Left renal pelvis (tissue), 4 donors: ENCODE results near the gene SLC29A3. TPM values are rescaled to one million over a fixed set of nuclear protein-coding genes. Genes with fewer than 3 reads are reported as not detected.

Experiments used
- DNase-seq, 4 donors: peaks; one replicate each; pipeline ENCODE4 v3.0.0-alpha.2; 2013; ENCODE audit warnings: low read depth in 4 of 4, low spot score in 3 of 4
- polyA plus RNA-seq, 4 donors: library from polyadenylated mRNA; unstranded; fragments of 120-200 nt; gene quantifications; one replicate each; pipeline ENCODE4 v1.2.1, GENCODE V29; 2013; ENCODE audit not compliant: insufficient read length in 4 of 4

SLC29A3 gene
- polyA plus RNA-seq, 4 donors, result 8.2 to 9.9 (median 8.5) TPM

- DNase-seq, result no peak
Measured at GRCh38 chr10:71389768-71390460, 70.9 kb downstream of the SLC29A3 start.

- no peak for DNase-seq
Measured at GRCh38 chr10:71390461-71390835, 71.4 kb downstream of the SLC29A3 start.

- no peak for DNase-seq
Measured at GRCh38 chr10:71390921-71391690, 72.0 kb downstream of the SLC29A3 start.

- DNase-seq, result no peak
Measured at GRCh38 chr10:71391701-71392100, 72.6 kb downstream of the SLC29A3 start.

GRCh38 chr10:71392292-71392691 is 73.2 kb downstream of the SLC29A3 start:
- no peak for DNase-seq

- no peak for DNase-seq
Measured at GRCh38 chr10:71392791-71393781, 74.0 kb downstream of the SLC29A3 start.

GRCh38 chr10:71393841-71394475 is 74.9 kb downstream of the SLC29A3 start:
- DNase-seq, result no peak

- no peak for DNase-seq
Measured at GRCh38 chr10:71394926-71395562, 76.0 kb downstream of the SLC29A3 start.

GRCh38 chr10:71395621-71396020 is 76.6 kb downstream of the SLC29A3 start:
- no peak for DNase-seq

- DNase-seq, result peak in 3 of 4 donors; percentile 36 to 56 (median 47)
Measured at GRCh38 chr10:71396084-71396710, 77.1 kb downstream of the SLC29A3 start.

GRCh38 chr10:71396711-71397295 is 77.7 kb downstream of the SLC29A3 start, which contains the start of gene CDH23:
Gene CDH23, plus strand, starts transcription at chr10:71396920. Its CDS starts 42,912 bp downstream, at chr10:71439832.
- DNase-seq, result no peak

GRCh38 chr10:71397296-71398212 is 78.5 kb downstream of the SLC29A3 start:
- DNase-seq, result no peak

- no peak for DNase-seq
Measured at GRCh38 chr10:71398976-71399375, 79.9 kb downstream of the SLC29A3 start.

GRCh38 chr10:71399946-71400345 is 80.9 kb downstream of the SLC29A3 start:
- no peak for DNase-seq

- no peak for DNase-seq
Measured at GRCh38 chr10:71401056-71401455, 82.0 kb downstream of the SLC29A3 start.

GRCh38 chr10:71402005-71402404 is 82.9 kb downstream of the SLC29A3 start:
- DNase-seq, result no peak

GRCh38 chr10:71404503-71405295 is 85.6 kb downstream of the SLC29A3 start:
- no peak for DNase-seq
